Osteoblast (primary cell): ENCODE data around the gene ZYX. TPM values are rescaled to one million over a fixed set of nuclear protein-coding genes. Genes with fewer than 3 reads are reported as not detected.
A peak's percentile ranks its signal among the peaks of the same experiment; 100 is the strongest.

ENCODE experiments used
- DNase-seq: peaks from one replicate; pipeline ENCODE4 v3.0.0; 2011; ENCODE audit warnings: low spot score, mixed read lengths; ENCODE audit not compliant: insufficient read length; ENCODE audit errors: missing footprints
- H2AFZ ChIP-seq: 2 replicates; pipeline ENCODE4 v1.6.0; 2011; ENCODE audit warnings: mild to moderate bottlenecking, low read length
- H3K27ac ChIP-seq: 2 replicates; pipeline ENCODE4 v1.5.1; 2011; ENCODE audit warnings: mild to moderate bottlenecking, low read depth, low read length, moderate library complexity
- H3K27me3 ChIP-seq: 2 replicates; pipeline ENCODE4 v1.6.0; 2012; ENCODE audit warnings: mild to moderate bottlenecking, control low read depth, inconsistent platforms, low read length, moderate library complexity; ENCODE audit not compliant: insufficient read depth
- H3K36me3 ChIP-seq: 2 replicates; pipeline ENCODE4 v1.5.1; 2011; ENCODE audit warnings: mild to moderate bottlenecking, low read length, control low read depth, moderate library complexity; ENCODE audit not compliant: insufficient read depth
- H3K4me1 ChIP-seq: 2 replicates; pipeline ENCODE4 v1.5.1; 2011; ENCODE audit warnings: mild to moderate bottlenecking, low read length, control low read depth, moderate library complexity; ENCODE audit not compliant: insufficient read depth
- H3K4me2 ChIP-seq: 2 replicates; pipeline ENCODE4 v1.6.0; 2011; ENCODE audit warnings: mild to moderate bottlenecking, low read length; ENCODE audit not compliant: insufficient read depth
- H3K4me3 ChIP-seq: fragments of 200-600 bp; sonication (generic); 3 replicates; pipeline ENCODE4 v1.5.1; 2012; ENCODE audit warnings: mild to moderate bottlenecking, low read length, inconsistent platforms; ENCODE audit not compliant: insufficient read depth
- H3K79me2 ChIP-seq: 2 replicates; pipeline ENCODE4 v1.6.0; 2012; ENCODE audit warnings: mild to moderate bottlenecking, low read length, control low read depth, inconsistent platforms; ENCODE audit not compliant: insufficient read depth
- H3K9me3 ChIP-seq: 2 replicates; pipeline ENCODE4 v1.5.1; 2011; ENCODE audit warnings: low read depth, low read length, control low read depth
- H4K20me1 ChIP-seq: 2 replicates; pipeline ENCODE4 v1.6.0; 2012; ENCODE audit warnings: mild to moderate bottlenecking, low read length, control low read depth; ENCODE audit not compliant: insufficient read depth
- total RNA-seq: library from RNA; depleted of rRNA; stranded (reverse); fragments of >200 nt; gene quantifications from 2 replicates; pipeline ENCODE4 v1.2.3, GENCODE V29; 2012
- TF ChIP-seq, protein P1 (sequence below): IDR thresholded peaks from 2 replicates; pipeline ENCODE4 v1.5.1; 2011; ENCODE audit warnings: mild to moderate bottlenecking, low read depth, low read length, moderate library complexity; ENCODE audit errors: extremely low read depth

ZYX gene
- total RNA-seq, 1 donor, result 47.4 TPM

DNA sequence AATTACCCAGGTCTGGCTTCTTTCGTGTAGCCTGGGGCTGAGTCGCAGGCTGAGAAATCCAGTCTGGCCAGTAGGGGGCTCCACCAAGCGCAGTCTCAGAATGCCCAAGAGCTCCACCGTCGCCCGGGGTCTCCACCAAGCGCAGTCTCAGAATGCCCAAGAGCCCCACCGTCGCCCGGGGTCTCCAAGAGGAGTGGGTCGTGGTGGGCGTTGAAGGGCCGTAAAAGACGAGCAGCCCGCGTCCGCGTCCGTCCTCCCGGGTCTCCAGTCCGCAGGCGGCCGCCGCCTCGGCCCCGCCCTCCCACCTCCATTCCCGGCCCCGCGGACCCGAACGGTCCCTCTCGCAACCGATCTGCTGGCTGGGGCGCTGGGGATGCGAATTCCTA lies 892 bp upstream of the ZYX start:
- Histone ChIP-seq H3K4me2 (peak overlapping the region; percentile 88), H3K36me3 (peaks cover 31% of the 10 kb centered on the region), H3K79me2 (peaks cover 53% of the 10 kb centered on the region), H3K4me3 (peak overlapping the region; percentile 87), H4K20me1 (peaks cover 33% of the 10 kb centered on the region), H3K9me3 (no peaks in the 10 kb centered on the region), H3K27ac (peak overlapping the region; percentile 88), H3K4me1 (peaks cover 56% of the 10 kb centered on the region), H2AFZ (peak overlapping the region; percentile 81), H3K27me3 (no peaks in the 10 kb centered on the region)
- TF ChIP-seq, protein P1, sequence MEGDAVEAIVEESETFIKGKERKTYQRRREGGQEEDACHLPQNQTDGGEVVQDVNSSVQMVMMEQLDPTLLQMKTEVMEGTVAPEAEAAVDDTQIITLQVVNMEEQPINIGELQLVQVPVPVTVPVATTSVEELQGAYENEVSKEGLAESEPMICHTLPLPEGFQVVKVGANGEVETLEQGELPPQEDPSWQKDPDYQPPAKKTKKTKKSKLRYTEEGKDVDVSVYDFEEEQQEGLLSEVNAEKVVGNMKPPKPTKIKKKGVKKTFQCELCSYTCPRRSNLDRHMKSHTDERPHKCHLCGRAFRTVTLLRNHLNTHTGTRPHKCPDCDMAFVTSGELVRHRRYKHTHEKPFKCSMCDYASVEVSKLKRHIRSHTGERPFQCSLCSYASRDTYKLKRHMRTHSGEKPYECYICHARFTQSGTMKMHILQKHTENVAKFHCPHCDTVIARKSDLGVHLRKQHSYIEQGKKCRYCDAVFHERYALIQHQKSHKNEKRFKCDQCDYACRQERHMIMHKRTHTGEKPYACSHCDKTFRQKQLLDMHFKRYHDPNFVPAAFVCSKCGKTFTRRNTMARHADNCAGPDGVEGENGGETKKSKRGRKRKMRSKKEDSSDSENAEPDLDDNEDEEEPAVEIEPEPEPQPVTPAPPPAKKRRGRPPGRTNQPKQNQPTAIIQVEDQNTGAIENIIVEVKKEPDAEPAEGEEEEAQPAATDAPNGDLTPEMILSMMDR, result peak; percentile 93
- DNase-seq, result peak; percentile 92

GRCh38 chr7:143381427-143382125 lies 431 bp downstream of the ZYX start:
- Histone ChIP-seq H3K4me2 (peak overlapping the region; percentile 92), H3K79me2 (peaks cover 65% of the 10 kb centered on the region), H3K4me1 (peaks cover 59% of the 10 kb centered on the region), H2AFZ (no peak overlapping the region), H3K36me3 (peaks cover 41% of the 10 kb centered on the region), H3K27ac (peak overlapping the region; percentile 86), H3K4me3 (peak overlapping the region; percentile 87), H3K9me3 (no peaks in the 10 kb centered on the region), H3K27me3 (no peaks in the 10 kb centered on the region), H4K20me1 (peaks cover 46% of the 10 kb centered on the region)
- DNase-seq, result peak; percentile 92
- TF ChIP-seq, protein P1, result no peak

GRCh38 chr7:143382126-143382790 lies 1.1 kb downstream of the ZYX start:
- H3K79me2 ChIP-seq, result peaks cover 71% of the 10 kb centered on the region
- H2AFZ ChIP-seq, result no peak overlapping the region
- peaks cover 53% of the 10 kb centered on the region for H4K20me1 ChIP-seq
- TF ChIP-seq, protein P1, result no peak
- peaks cover 59% of the 10 kb centered on the region for H3K4me1 ChIP-seq
- no peaks in the 10 kb centered on the region for H3K9me3 ChIP-seq
- peaks cover 48% of the 10 kb centered on the region for H3K36me3 ChIP-seq
- peak overlapping the region; percentile 92 for H3K4me2 ChIP-seq
- peak overlapping the region; percentile 86 for H3K27ac ChIP-seq
- peak overlapping the region; percentile 87 for H3K4me3 ChIP-seq
- H3K27me3 ChIP-seq, result no peaks in the 10 kb centered on the region
- DNase-seq, result peak; percentile 44
